Loucy (cell line): ENCODE data around the gene NPFF.

Source experiments
- H2AFZ ChIP-seq: fragments of 200-600 bp; sonication (generic); 2 replicates; pipeline ENCODE4 v1.6.0; 2016; ENCODE audit warnings: antibody characterized with exemption, mild to moderate bottlenecking, low read length, moderate library complexity
- H3F3A ChIP-seq: fragments of 200-600 bp; 2 replicates; pipeline ENCODE4 v1.6.0; 2016; ENCODE audit warnings: antibody characterized with exemption, low read depth, mild to moderate bottlenecking
- H3K27me3 ChIP-seq: fragments of 200-600 bp; sonication (generic); 2 replicates; pipeline ENCODE4 v1.6.1; 2014; ENCODE audit warnings: low read length, mild to moderate bottlenecking; ENCODE audit not compliant: insufficient read depth, poor library complexity, severe bottlenecking
- H3K36me3 ChIP-seq: fragments of 200-600 bp; sonication (generic); 2 replicates; pipeline ENCODE4 v1.6.1; 2016; ENCODE audit warnings: low read length; ENCODE audit not compliant: insufficient read depth
- H3K4me1 ChIP-seq: fragments of 200-600 bp; sonication (generic); 2 replicates; pipeline ENCODE4 v1.5.1; 2014; ENCODE audit warnings: low read length, mild to moderate bottlenecking; ENCODE audit not compliant: insufficient read depth, poor library complexity, severe bottlenecking
- H3K4me2 ChIP-seq: fragments of 200-600 bp; sonication (generic); 2 replicates; pipeline ENCODE4 v1.6.0; 2014; ENCODE audit warnings: antibody characterized with exemption, low read length, low read depth, mild to moderate bottlenecking; ENCODE audit not compliant: poor library complexity, severe bottlenecking
- H3K4me3 ChIP-seq: fragments of 200-600 bp; sonication (generic); 2 replicates; pipeline ENCODE4 v1.5.1; 2014; ENCODE audit warnings: low read length, mild to moderate bottlenecking, mixed read lengths; ENCODE audit not compliant: poor library complexity, severe bottlenecking
- H3K79me2 ChIP-seq: fragments of 200-600 bp; sonication (generic); 2 replicates; pipeline ENCODE4 v1.6.1; 2014; ENCODE audit warnings: low read length; ENCODE audit not compliant: insufficient read depth
- H3K9ac ChIP-seq: fragments of 200-600 bp; sonication (generic); 2 replicates; pipeline ENCODE4 v1.6.0; 2014; ENCODE audit warnings: mild to moderate bottlenecking, low read depth, low read length, moderate library complexity; ENCODE audit not compliant: poor library complexity, severe bottlenecking
- H3K9me2 ChIP-seq: fragments of 200-600 bp; sonication (generic); replicated peaks from 2 replicates; pipeline ENCODE4 v1.6.1; 2016; ENCODE audit warnings: low read depth, low read length, mixed read lengths
- H3K9me3 ChIP-seq: fragments of 200-600 bp; sonication (generic); 2 replicates; pipeline ENCODE4 v1.6.1; 2014; ENCODE audit warnings: mild to moderate bottlenecking, antibody characterized with exemption, low read length, low read depth; ENCODE audit not compliant: insufficient read depth
- H4K20me1 ChIP-seq: fragments of 200-600 bp; sonication (generic); 2 replicates; pipeline ENCODE4 v1.6.0; 2014; ENCODE audit warnings: antibody characterized with exemption, low read length, mild to moderate bottlenecking; ENCODE audit not compliant: insufficient read depth, poor library complexity, severe bottlenecking
- EZH2phosphoT487 ChIP-seq: fragments of 200-600 bp; IDR thresholded peaks from 2 replicates; pipeline ENCODE4 v1.6.1; 2018; ENCODE audit warnings: antibody characterized with exemption, mild to moderate bottlenecking, moderate library complexity, borderline replicate concordance
- TF ChIP-seq, protein P1 (sequence below): fragments of 200-600 bp; sonication (generic); conservative IDR thresholded peaks from 2 replicates; pipeline ENCODE4 v1.5.1; 2014; ENCODE audit warnings: mild to moderate bottlenecking, antibody characterized with exemption, low read length

Gene NPFF, protein sequence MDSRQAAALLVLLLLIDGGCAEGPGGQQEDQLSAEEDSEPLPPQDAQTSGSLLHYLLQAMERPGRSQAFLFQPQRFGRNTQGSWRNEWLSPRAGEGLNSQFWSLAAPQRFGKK

DNA sequence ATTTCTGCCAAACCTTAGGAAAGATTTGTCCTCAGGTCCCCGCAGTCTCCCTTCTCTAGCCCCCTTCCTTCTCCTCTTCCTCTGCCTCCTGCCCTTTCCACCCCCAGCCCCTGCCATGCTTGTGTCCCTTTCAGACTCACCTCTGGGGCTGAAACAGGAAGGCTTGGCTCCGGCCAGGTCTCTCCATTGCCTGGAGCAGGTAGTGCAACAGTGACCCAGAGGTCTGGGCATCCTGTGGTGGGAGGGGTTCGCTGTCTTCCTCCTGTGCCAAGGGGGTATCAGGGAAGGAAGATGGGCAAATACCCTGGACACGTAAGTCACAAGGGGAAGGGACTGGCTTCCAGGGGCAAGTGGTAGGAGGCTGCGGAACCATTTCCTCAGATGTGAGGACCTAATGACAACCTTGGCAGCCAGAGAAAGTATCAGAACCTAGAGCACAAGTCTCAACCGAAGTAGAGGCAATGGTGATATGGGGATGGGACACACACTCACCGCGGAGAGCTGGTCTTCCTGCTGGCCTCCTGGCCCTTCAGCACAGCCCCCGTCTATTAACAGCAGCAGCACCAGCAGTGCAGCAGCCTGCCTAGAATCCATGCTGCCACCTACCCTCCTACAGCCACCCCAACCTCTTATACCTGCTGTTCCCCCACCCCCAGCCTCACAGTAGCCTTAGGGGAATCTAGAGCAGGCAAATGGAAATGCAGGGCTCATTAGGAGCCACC, at the start of gene NPFF:
TSS of gene NPFF (minus strand) at position 604 of the 722 bp plus-strand sequence. CDS start at position 594, 10 bp downstream.
- no peak within 1 kb of the TSS for H3K9ac ChIP-seq
- TF ChIP-seq, protein P1, sequence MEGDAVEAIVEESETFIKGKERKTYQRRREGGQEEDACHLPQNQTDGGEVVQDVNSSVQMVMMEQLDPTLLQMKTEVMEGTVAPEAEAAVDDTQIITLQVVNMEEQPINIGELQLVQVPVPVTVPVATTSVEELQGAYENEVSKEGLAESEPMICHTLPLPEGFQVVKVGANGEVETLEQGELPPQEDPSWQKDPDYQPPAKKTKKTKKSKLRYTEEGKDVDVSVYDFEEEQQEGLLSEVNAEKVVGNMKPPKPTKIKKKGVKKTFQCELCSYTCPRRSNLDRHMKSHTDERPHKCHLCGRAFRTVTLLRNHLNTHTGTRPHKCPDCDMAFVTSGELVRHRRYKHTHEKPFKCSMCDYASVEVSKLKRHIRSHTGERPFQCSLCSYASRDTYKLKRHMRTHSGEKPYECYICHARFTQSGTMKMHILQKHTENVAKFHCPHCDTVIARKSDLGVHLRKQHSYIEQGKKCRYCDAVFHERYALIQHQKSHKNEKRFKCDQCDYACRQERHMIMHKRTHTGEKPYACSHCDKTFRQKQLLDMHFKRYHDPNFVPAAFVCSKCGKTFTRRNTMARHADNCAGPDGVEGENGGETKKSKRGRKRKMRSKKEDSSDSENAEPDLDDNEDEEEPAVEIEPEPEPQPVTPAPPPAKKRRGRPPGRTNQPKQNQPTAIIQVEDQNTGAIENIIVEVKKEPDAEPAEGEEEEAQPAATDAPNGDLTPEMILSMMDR, result no peak
- no peak for TF ChIP-seq EZH2phosphoT487

DNA sequence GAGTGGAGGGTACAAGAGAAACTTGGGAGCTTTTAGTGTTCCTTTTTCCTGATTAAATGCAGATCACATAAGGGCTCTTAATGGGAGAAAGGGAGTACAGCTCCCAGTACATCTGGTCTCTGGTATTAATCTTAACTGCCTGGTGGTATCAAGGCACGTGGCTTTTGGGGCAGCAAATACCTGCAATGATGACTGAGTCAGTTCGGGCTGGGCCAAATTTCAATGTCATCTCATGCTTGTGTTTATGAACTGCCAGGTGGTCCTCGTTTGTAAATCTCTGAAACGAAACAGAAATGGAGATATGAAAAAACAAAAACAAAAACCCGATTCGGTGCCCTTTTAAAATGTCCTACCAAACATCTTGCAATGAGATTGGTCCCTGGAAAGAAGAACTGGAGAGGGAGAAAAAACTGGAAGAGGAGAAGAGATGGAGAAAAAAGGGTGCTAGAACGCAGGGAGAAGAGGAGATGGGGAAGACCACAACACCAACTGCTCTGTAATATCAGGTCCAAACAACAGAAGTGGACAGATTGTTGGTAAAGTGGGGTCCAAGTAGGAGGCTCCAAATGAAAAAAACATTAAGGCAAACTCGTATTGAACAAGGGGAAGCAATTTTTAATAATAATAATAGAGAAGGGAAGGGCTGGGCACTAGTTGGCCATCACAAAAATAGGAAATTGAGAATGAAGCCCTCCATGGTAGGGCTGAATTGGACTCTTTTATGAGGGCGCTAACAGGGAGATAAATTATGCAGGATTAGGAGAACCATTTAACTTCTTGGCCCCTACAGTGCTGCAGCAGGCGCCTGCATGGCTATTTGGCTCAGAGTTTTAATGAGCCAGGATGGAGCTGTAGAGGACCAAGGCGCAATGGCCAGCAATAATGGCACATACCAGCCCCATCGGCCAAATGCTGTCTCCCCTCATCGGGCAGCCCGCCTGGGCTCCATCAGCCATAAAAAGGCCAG, 45.4 kb upstream of the NPFF start:
- no peak overlapping the region for H2AFZ ChIP-seq
- H3K27me3 ChIP-seq, result no peaks in the 10 kb centered on the region
- no peak overlapping the region for H3K4me2 ChIP-seq
- TF ChIP-seq EZH2phosphoT487, result no peak
- TF ChIP-seq, protein P1, result no peak
- H4K20me1 ChIP-seq, result no peaks in the 10 kb centered on the region
- no peaks in the 10 kb centered on the region for H3F3A ChIP-seq
- H3K9me3 ChIP-seq, result no peaks in the 10 kb centered on the region
- H3K36me3 ChIP-seq, result peaks cover 6% of the 10 kb centered on the region; the same call in 1 of the 2 replicates
- no peak overlapping the region for H3K4me3 ChIP-seq
- no peaks in the 10 kb centered on the region for H3K4me1 ChIP-seq
- H3K9ac ChIP-seq, result no peak overlapping the region
- H3K79me2 ChIP-seq, result no peaks in the 10 kb centered on the region
- H3K9me2 ChIP-seq, result no peaks in the 10 kb centered on the region

More for the DNA sequence above, at the start of gene NPFF:
- Histone ChIP-seq H2AFZ (no peak within 1 kb of the TSS), H3K36me3 (peaks cover 3% of the 10 kb centered on the region; the same call in 1 of the 2 replicates), H4K20me1 (no peaks in the 10 kb centered on the region), H3K4me2 (no peak within 1 kb of the TSS), H3F3A (no peaks in the 10 kb centered on the region), H3K27me3 (no peaks in the 10 kb centered on the region), H3K9me2 (no peaks in the 10 kb centered on the region), H3K79me2 (peaks cover 17% of the 10 kb centered on the region), H3K9me3 (no peaks in the 10 kb centered on the region), H3K4me3 (no peak within 1 kb of the TSS), H3K4me1 (peaks cover 12% of the 10 kb centered on the region)

DNA sequence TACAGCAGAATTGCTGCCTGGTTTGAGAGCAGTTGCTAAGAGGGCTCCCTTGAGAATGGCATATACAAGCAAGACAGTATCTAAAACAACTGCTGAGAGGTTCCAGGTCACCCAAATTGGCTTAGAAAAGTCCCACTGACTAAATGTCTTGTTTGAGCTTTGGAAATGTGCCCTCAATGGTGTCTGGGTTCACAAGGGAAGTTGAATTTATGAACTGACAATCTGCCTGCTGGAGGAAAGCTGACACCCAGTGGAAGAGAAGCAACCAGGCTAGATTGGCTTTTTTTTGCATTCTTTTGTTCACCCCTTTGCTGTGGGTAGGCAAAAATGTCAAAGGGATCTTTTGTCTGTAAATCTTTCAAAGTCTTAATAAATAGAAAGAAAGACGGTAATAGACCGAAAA, 44.6 kb upstream of the NPFF start:
- Histone ChIP-seq H3K9me2 (no peaks in the 10 kb centered on the region), H3K27me3 (no peaks in the 10 kb centered on the region), H3K4me1 (no peaks in the 10 kb centered on the region), H3K4me3 (no peak overlapping the region), H3K9me3 (no peaks in the 10 kb centered on the region), H2AFZ (no peak overlapping the region), H3F3A (no peaks in the 10 kb centered on the region), H3K9ac (no peak overlapping the region), H4K20me1 (no peaks in the 10 kb centered on the region), H3K4me2 (no peak overlapping the region), H3K79me2 (no peaks in the 10 kb centered on the region), H3K36me3 (peaks cover 6% of the 10 kb centered on the region; the same call in 1 of the 2 replicates)
- TF ChIP-seq, protein P1, result peak; percentile 15; the same call in 1 of the 2 replicates
- TF ChIP-seq EZH2phosphoT487, result no peak
